Vagina (tissue), 2 donors: ENCODE data around the gene MAN1A1. TPM values are rescaled to one million over a fixed set of nuclear protein-coding genes. Genes with fewer than 3 reads are reported as not detected.

ENCODE experiments used
- DNase-seq, 2 donors: peaks; one replicate each; pipeline ENCODE4 v3.0.0-alpha.2; 2017; ENCODE audit errors: extremely low spot score in 2 of 2
- H3K27ac ChIP-seq: fragments of 200-600 bp; sonication (generic); one replicate; pipeline ENCODE4 v1.5.1; 2019
- H3K27me3 ChIP-seq: fragments of 200-600 bp; sonication (generic); one replicate; pipeline ENCODE4 v1.5.1; 2019
- H3K36me3 ChIP-seq, 2 donors: fragments of 200-600 bp; sonication (generic); one replicate each; pipeline ENCODE4 v1.5.1; 2017 to 2019
- H3K4me1 ChIP-seq: fragments of 200-600 bp; sonication (generic); one replicate; pipeline ENCODE4 v1.5.1; 2019
- H3K4me3 ChIP-seq, 2 donors: fragments of 200-600 bp; sonication (generic); 1 replicate in 1 of 2; 2 replicates in 1 of 2; pipeline ENCODE4 v1.5.1; 2016 to 2019
- H3K9me3 ChIP-seq: fragments of 200-600 bp; sonication (generic); one replicate; pipeline ENCODE4 v1.5.1; 2019
- CTCF ChIP-seq, 3 experiments: fragments of 450-650 bp in 2 of 3; fragments of 200-600 bp in 1 of 3; sonication (generic) in 1 of 3; IDR thresholded peaks; one replicate each; pipeline ENCODE4 v1.5.1; 2017 to 2019; ENCODE audit warnings: antibody characterized with exemption in 3 of 3, mild to moderate bottlenecking in 2 of 3, moderate library complexity in 2 of 3
- POLR2A ChIP-seq, 2 donors: fragments of 450-650 bp; IDR thresholded peaks; one replicate each; pipeline ENCODE4 v1.6.1; 2017; ENCODE audit warnings: antibody characterized with exemption in 2 of 2, mild to moderate bottlenecking in 2 of 2, moderate library complexity in 2 of 2
- POLR2AphosphoS5 ChIP-seq, 2 donors: sonication (generic); formaldehyde crosslinking; IDR thresholded peaks; one replicate each; pipeline ENCODE4 v1.9.0; 2017; ENCODE audit warnings: antibody characterized with exemption in 2 of 2, mild to moderate bottlenecking in 2 of 2, low read depth in 1 of 2; ENCODE audit not compliant: insufficient read depth in 1 of 2
- intact Hi-C: fragments of 100-400 bp; cut with DNase I; formaldehyde crosslinking; loops from one replicate; pipeline ENCODE4 v1.15.1; 2023
- total RNA-seq: library from RNA; depleted of rRNA; stranded (reverse); fragments of >200 nt; gene quantifications from one replicate; pipeline ENCODE4 v1.2.3, GENCODE V29; 2016

Gene MAN1A1
- total RNA-seq, 1 donor from 2014 or later: 71.2 TPM

GRCh38 chr6:119339941-119340456, 9.6 kb downstream of the MAN1A1 start:
- H3K27me3 ChIP-seq: no peaks in the 10 kb centered on the region
- H3K4me1 ChIP-seq: peaks cover 88% of the 10 kb centered on the region
- H3K27ac ChIP-seq: peak overlapping the region; percentile 33

GRCh38 chr6:119337762-119338161, 11.8 kb downstream of the MAN1A1 start:
- H3K4me3 ChIP-seq: no peak overlapping the region
- intact Hi-C loops: no loop called here
- no peaks in the 10 kb centered on the region for H3K27me3 ChIP-seq
- H3K4me1 ChIP-seq: peaks cover 74% of the 10 kb centered on the region
- H3K36me3 ChIP-seq: no peaks in the 10 kb centered on the region
- no peaks in the 10 kb centered on the region for H3K9me3 ChIP-seq
- H3K27ac ChIP-seq: no peak overlapping the region
- no peak for TF ChIP-seq POLR2AphosphoS5 (IDR thresholded peaks at IDR 0.05; ENCODE audit: insufficient read depth in 1 of 2, low read depth in 1 of 2)
- no peak for TF ChIP-seq POLR2A (IDR thresholded peaks at IDR 0.05)
- no peak for TF ChIP-seq CTCF (IDR thresholded peaks at IDR 0.05)
- no peak for DNase-seq

More at GRCh38 chr6:119339941-119340456, 9.6 kb downstream of the MAN1A1 start:
- no peak overlapping the region for H3K4me3 ChIP-seq
- TF ChIP-seq CTCF (IDR thresholded peaks at IDR 0.05): no peak
- no peak for TF ChIP-seq POLR2AphosphoS5 (IDR thresholded peaks at IDR 0.05; ENCODE audit: insufficient read depth in 1 of 2, low read depth in 1 of 2)
- TF ChIP-seq POLR2A (IDR thresholded peaks at IDR 0.05): no peak
- H3K36me3 ChIP-seq: no peaks in the 10 kb centered on the region
- no peaks in the 10 kb centered on the region for H3K9me3 ChIP-seq
- DNase-seq: no peak
- intact Hi-C loops: no loop called here

GRCh38 chr6:119337252-119337651, 12.3 kb downstream of the MAN1A1 start:
- H3K27ac ChIP-seq: no peak overlapping the region
- no peaks in the 10 kb centered on the region for H3K9me3 ChIP-seq
- TF ChIP-seq POLR2AphosphoS5 (IDR thresholded peaks at IDR 0.05; ENCODE audit: insufficient read depth in 1 of 2, low read depth in 1 of 2): no peak
- TF ChIP-seq POLR2A (IDR thresholded peaks at IDR 0.05): no peak
- TF ChIP-seq CTCF (IDR thresholded peaks at IDR 0.05): no peak
- intact Hi-C loops: no loop called here
- peaks cover 71% of the 10 kb centered on the region for H3K4me1 ChIP-seq
- no peaks in the 10 kb centered on the region for H3K27me3 ChIP-seq
- no peak for DNase-seq
- no peak overlapping the region for H3K4me3 ChIP-seq
- H3K36me3 ChIP-seq: no peaks in the 10 kb centered on the region

GRCh38 chr6:119334535-119335264, 14.9 kb downstream of the MAN1A1 start:
- Histone ChIP-seq H3K27ac (no peak overlapping the region), H3K4me3 (no peak overlapping the region), H3K4me1 (peaks cover 49% of the 10 kb centered on the region), H3K9me3 (no peaks in the 10 kb centered on the region), H3K27me3 (no peaks in the 10 kb centered on the region), H3K36me3 (no peaks in the 10 kb centered on the region)
- intact Hi-C loops: no loop called here
- DNase-seq: no peak
- TF ChIP-seq CTCF (IDR thresholded peaks at IDR 0.05) (no peak), POLR2A (IDR thresholded peaks at IDR 0.05) (no peak), POLR2AphosphoS5 (IDR thresholded peaks at IDR 0.05; ENCODE audit: insufficient read depth in 1 of 2, low read depth in 1 of 2) (no peak)

- peaks cover 50% of the 10 kb centered on the region for H3K4me1 ChIP-seq
- TF ChIP-seq POLR2A (IDR thresholded peaks at IDR 0.05) (no peak), CTCF (IDR thresholded peaks at IDR 0.05) (peak in 1 of 3 experiments; percentile 26)
- H3K9me3 ChIP-seq: no peaks in the 10 kb centered on the region
- H3K27me3 ChIP-seq: no peaks in the 10 kb centered on the region
- H3K4me3 ChIP-seq: no peak overlapping the region
- no peak for DNase-seq
- intact Hi-C loops: no loop called here
- H3K36me3 ChIP-seq: no peaks in the 10 kb centered on the region
- no peak overlapping the region for H3K27ac ChIP-seq
Observed at GRCh38 chr6:119333707-119334295, 15.8 kb downstream of the MAN1A1 start.
